Smooth muscle cell (in vitro differentiated cells): ENCODE data around the gene INPP5A. TPM values are rescaled to one million over a fixed set of nuclear protein-coding genes. Genes with fewer than 3 reads are reported as not detected.

Source experiments
- DNase-seq: peaks from one replicate; lab custom pipeline; 2025; ENCODE audit not compliant: unreplicated experiment; lab: John Stamatoyannopoulos, UW
- H2AFZ ChIP-seq: fragments of 200-600 bp; sonication (generic); 2 replicates; pipeline ENCODE4 v1.6.0; 2016; ENCODE audit warnings: antibody characterized with exemption, low read depth, mild to moderate bottlenecking
- H3F3A ChIP-seq: fragments of 200-600 bp; sonication (generic); 2 replicates; pipeline ENCODE4 v1.6.0; 2017; ENCODE audit warnings: antibody characterized with exemption, low read depth
- H3K27ac ChIP-seq: fragments of 200-600 bp; sonication (generic); 2 replicates; pipeline ENCODE4 v1.5.1; 2016; ENCODE audit warnings: low read depth, mild to moderate bottlenecking
- H3K27me3 ChIP-seq: fragments of 200-600 bp; sonication (generic); 2 replicates; pipeline ENCODE4 v1.6.1; 2016; ENCODE audit warnings: low read depth, mild to moderate bottlenecking
- H3K36me3 ChIP-seq: fragments of 200-600 bp; sonication (generic); 2 replicates; pipeline ENCODE4 v1.5.1; 2016; ENCODE audit warnings: low read depth
- H3K4me1 ChIP-seq: fragments of 200-600 bp; sonication (generic); 2 replicates; pipeline ENCODE4 v1.5.1; 2016; ENCODE audit warnings: low read depth
- H3K4me2 ChIP-seq: fragments of 200-600 bp; sonication (generic); 2 replicates; pipeline ENCODE4 v1.6.0; 2016; ENCODE audit warnings: mild to moderate bottlenecking
- H3K4me3 ChIP-seq: fragments of 200-600 bp; sonication (generic); 2 replicates; pipeline ENCODE4 v1.5.1; 2016; ENCODE audit warnings: mild to moderate bottlenecking
- H3K79me2 ChIP-seq: fragments of 200-600 bp; sonication (generic); 2 replicates; pipeline ENCODE4 v1.6.0; 2016; ENCODE audit warnings: low read depth, mild to moderate bottlenecking
- H3K9ac ChIP-seq: fragments of 200-600 bp; sonication (generic); 2 replicates; pipeline ENCODE4 v1.6.0; 2016; ENCODE audit warnings: low read depth
- H3K9me3 ChIP-seq: fragments of 200-600 bp; sonication (generic); replicated peaks from 2 replicates; pipeline ENCODE4 v1.5.1; 2016; ENCODE audit warnings: low read depth
- H4K20me1 ChIP-seq: fragments of 200-600 bp; sonication (generic); 2 replicates; pipeline ENCODE4 v1.6.0; 2016; ENCODE audit warnings: low read depth
- CTCF ChIP-seq: fragments of 200-600 bp; sonication (generic); IDR thresholded peaks from 2 replicates; pipeline ENCODE4 v1.5.1; 2017; ENCODE audit warnings: borderline replicate concordance, mild to moderate bottlenecking, antibody characterized with exemption; ENCODE audit not compliant: insufficient read depth, poor library complexity, severe bottlenecking
- WGBS: methylation state at CpG from one replicate; pipeline ENCODE4 v1.1.7; 2016; ENCODE audit warnings: low lambda C conversion rate; 5-methylcytosine and 5-hydroxymethylcytosine counted together
- polyA plus RNA-seq: library from polyadenylated mRNA; unstranded; fragments of >200 nt; fragmentation: Nextera tagmentation; extraction: Ambion mirVana; gene quantifications from 2 replicates; pipeline ENCODE4 v1.2.1, GENCODE V29; 2016
- total RNA-seq: library from RNA; depleted of rRNA; stranded (reverse); fragments of >200 nt; gene quantifications from 2 replicates; pipeline ENCODE4 v1.2.3, GENCODE V29; 2014

The INPP5A gene
- total and polyA plus RNA-seq, 2 experiments from 2014 or later: 48.0 to 55.9 TPM

GRCh38 chr10:132828681-132829080 lies 291.1 kb downstream of the INPP5A start:
- TF ChIP-seq CTCF: no peak
- WGBS: 91% methylated on average over 20 of the region's 20 CpGs

DNA sequence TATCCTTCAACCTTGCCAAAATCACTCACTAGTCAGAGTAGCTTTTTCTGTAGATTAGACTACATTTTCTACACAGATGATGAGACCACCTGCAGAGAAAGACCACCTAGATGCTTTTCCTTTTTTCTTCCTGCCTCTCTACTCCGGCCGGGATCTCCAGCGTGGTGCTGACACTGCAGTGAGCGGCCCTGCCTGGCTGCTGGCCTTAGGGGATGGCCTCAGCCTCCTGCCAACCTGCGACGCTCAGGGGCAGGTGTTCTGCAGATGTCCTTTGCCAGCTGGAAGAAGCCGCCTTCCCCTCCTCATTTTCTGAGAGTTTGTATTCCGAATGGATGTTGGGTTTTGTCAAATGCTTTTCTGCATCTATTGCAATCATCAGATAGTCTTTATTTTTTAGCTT lies 291.8 kb downstream of the INPP5A start:
- no peaks in the 10 kb centered on the region for H3K79me2 ChIP-seq
- no peaks in the 10 kb centered on the region for H3K4me1 ChIP-seq
- no peak overlapping the region for H3K4me2 ChIP-seq
- no peak overlapping the region for H3K4me3 ChIP-seq
- WGBS: 76% methylated on average over 8 of the region's 8 CpGs
- H3K36me3 ChIP-seq: no peaks in the 10 kb centered on the region
- no peak for TF ChIP-seq CTCF
- no peaks in the 10 kb centered on the region for H3F3A ChIP-seq
- H3K27me3 ChIP-seq: peaks cover 25% of the 10 kb centered on the region
- H4K20me1 ChIP-seq: no peaks in the 10 kb centered on the region
- no peaks in the 10 kb centered on the region for H3K9me3 ChIP-seq
- H3K9ac ChIP-seq: no peak overlapping the region
- DNase-seq: no peak
- no peak overlapping the region for H3K27ac ChIP-seq
- H2AFZ ChIP-seq: no peak overlapping the region

More at GRCh38 chr10:132828681-132829080, 291.1 kb downstream of the INPP5A start:
- no peaks in the 10 kb centered on the region for H3K9me3 ChIP-seq
- H2AFZ ChIP-seq: no peak overlapping the region
- no peaks in the 10 kb centered on the region for H3K4me1 ChIP-seq
- no peaks in the 10 kb centered on the region for H3F3A ChIP-seq
- no peak overlapping the region for H3K9ac ChIP-seq
- no peak overlapping the region for H3K27ac ChIP-seq
- no peak overlapping the region for H3K4me3 ChIP-seq
- H3K27me3 ChIP-seq: peaks cover 25% of the 10 kb centered on the region
- no peak overlapping the region for H3K4me2 ChIP-seq
- H3K79me2 ChIP-seq: no peaks in the 10 kb centered on the region
- no peak for DNase-seq
- no peaks in the 10 kb centered on the region for H4K20me1 ChIP-seq
- H3K36me3 ChIP-seq: no peaks in the 10 kb centered on the region

DNA sequence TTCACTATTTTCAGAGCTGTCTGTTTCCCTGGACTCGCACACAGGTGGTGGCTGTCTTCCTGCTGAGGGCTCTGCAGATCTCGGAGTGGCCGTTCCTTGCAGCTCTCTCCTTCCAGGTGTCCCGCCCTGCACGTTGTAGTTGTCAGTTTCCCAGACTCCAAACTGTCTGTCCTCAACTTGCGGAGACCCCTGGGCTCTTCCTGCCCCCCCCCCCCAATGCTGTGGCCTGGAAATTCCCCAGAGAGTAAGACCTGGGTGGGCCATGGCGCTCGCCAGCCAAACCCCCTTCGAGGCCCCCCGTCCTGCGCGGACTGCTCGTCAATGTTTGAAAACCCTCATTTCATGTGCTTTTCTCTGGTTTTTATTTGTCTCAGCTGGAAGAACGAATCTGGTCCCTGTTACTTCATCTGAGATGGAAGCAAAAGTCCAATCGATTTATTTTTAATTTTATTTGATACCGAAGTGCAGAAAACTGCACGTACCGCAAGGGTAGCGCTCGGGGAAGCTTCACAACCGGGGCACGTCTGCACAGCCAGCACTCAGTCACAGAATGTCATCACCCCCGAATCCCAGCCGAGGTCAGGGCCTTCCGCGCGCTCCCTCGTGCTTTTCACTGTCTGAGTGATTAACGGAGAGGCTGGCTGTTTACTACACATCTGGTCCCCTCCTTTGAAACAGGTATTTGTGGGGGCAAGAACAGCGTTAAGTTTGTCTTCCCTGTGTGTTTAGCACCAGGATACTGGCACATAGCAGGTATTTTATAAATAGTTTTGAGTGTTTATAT lies 294.8 kb downstream of the INPP5A start:
- Histone ChIP-seq H3K9ac (no peak overlapping the region), H3K27ac (no peak overlapping the region), H3K27me3 (peaks cover 25% of the 10 kb centered on the region), H3K9me3 (no peaks in the 10 kb centered on the region), H3F3A (no peaks in the 10 kb centered on the region), H3K36me3 (no peaks in the 10 kb centered on the region), H3K4me3 (no peak overlapping the region), H4K20me1 (no peaks in the 10 kb centered on the region), H2AFZ (no peak overlapping the region), H3K4me2 (no peak overlapping the region), H3K4me1 (no peaks in the 10 kb centered on the region), H3K79me2 (no peaks in the 10 kb centered on the region)
- WGBS: 90% methylated on average over 30 of the region's 30 CpGs
- no peak for DNase-seq
- no peak for TF ChIP-seq CTCF

Other genes with a start within 250 kb of the INPP5A start
- gene STK32C, start 229.8 kb upstream of the INPP5A start, total RNA-seq: 1.4 and 2.3 TPM in 2 replicates
- gene STK32C, start 229.8 kb upstream of the INPP5A start, polyA plus RNA-seq: 9.2 and 13.2 TPM in 2 replicates
- 6.3 and 7.6 TPM in 2 replicates for gene LRRC27, start 205.6 kb upstream of the INPP5A start, total RNA-seq
- 11.5 and 12.8 TPM in 2 replicates for gene LRRC27, start 205.6 kb upstream of the INPP5A start, polyA plus RNA-seq
- 6.9 and 13.2 TPM in 2 replicates for gene PWWP2B, start 140.6 kb upstream of the INPP5A start, total RNA-seq
- 8.3 and 9.3 TPM in 2 replicates for gene PWWP2B, start 140.6 kb upstream of the INPP5A start, polyA plus RNA-seq
- gene NKX6-2, start 248.4 kb downstream of the INPP5A start, total RNA-seq: not detected in 2 replicates
- gene NKX6-2, start 248.4 kb downstream of the INPP5A start, polyA plus RNA-seq: 8.1 and 12.7 TPM in 2 replicates